Spleen (tissue), 11 donors: ENCODE data around the gene AP3S1. TPM values are rescaled to one million over a fixed set of nuclear protein-coding genes. Genes with fewer than 3 reads are reported as not detected.
A peak's percentile ranks its signal among the peaks of the same experiment; 100 is the strongest.
"Not testable (repeated sequence)": the region's sequence is repeated elsewhere in the genome, so short reads cannot be mapped to it uniquely, and the experiment has no call there.

Source experiments
- DNase-seq: peaks from one replicate; pipeline ENCODE4 v3.0.0-alpha.2; 2020
- H3K27ac ChIP-seq, 8 donors: fragments of 200-600 bp; sonication (generic) in 7 of 8; 1 replicate in 4 of 8; 2 replicates in 4 of 8; pipeline versions ENCODE4 v1.5.0 to v1.8.0; 2016 to 2021; ENCODE audit warnings: inconsistent platforms in 4 of 8, mild to moderate bottlenecking in 4 of 8, moderate library complexity in 1 of 8
- H3K27me3 ChIP-seq, 7 donors: fragments of 200-600 bp; sonication (generic) in 6 of 7; replicated peaks in 1 of 7; 1 replicate in 4 of 7; 2 replicates in 3 of 7; pipeline versions ENCODE4 v1.5.0 to v1.8.0; 2016 to 2021; ENCODE audit warnings: inconsistent platforms in 3 of 7, mild to moderate bottlenecking in 1 of 7
- H3K36me3 ChIP-seq, 6 donors: fragments of 200-600 bp; sonication (generic) in 5 of 6; 1 replicate in 4 of 6; 2 replicates in 2 of 6; pipeline versions ENCODE4 v1.5.0 to v1.8.0; 2016 to 2021; ENCODE audit warnings: inconsistent platforms in 2 of 6
- H3K4me1 ChIP-seq, 6 donors: fragments of 200-600 bp; sonication (generic) in 5 of 6; 1 replicate in 3 of 6; 2 replicates in 3 of 6; pipeline versions ENCODE4 v1.5.0 to v1.8.0; 2016 to 2021; ENCODE audit warnings: inconsistent platforms in 3 of 6
- H3K4me3 ChIP-seq, 8 donors: fragments of 200-600 bp; sonication (generic) in 7 of 8; 1 replicate in 4 of 8; 2 replicates in 4 of 8; pipeline versions ENCODE4 v1.5.0 to v1.8.0; 2016 to 2021; ENCODE audit warnings: inconsistent platforms in 4 of 8, mild to moderate bottlenecking in 4 of 8, moderate library complexity in 2 of 8
- H3K9me3 ChIP-seq, 8 donors: fragments of 200-600 bp; sonication (generic) in 7 of 8; 1 replicate in 4 of 8; 2 replicates in 4 of 8; pipeline versions ENCODE4 v1.5.0 to v1.8.0; 2016 to 2021; ENCODE audit warnings: inconsistent platforms in 4 of 8
- CTCF ChIP-seq, 11 experiments: fragments of 200-600 bp in 7 of 11; fragments of 450-650 bp in 4 of 11; sonication (generic) in 4 of 11; IDR thresholded peaks in 8 of 11; conservative IDR thresholded peaks in 3 of 11; 1 replicate in 7 of 11; 2 replicates in 4 of 11; pipeline versions ENCODE4 v1.4.0 to v1.8.0; 2016 to 2021; ENCODE audit warnings: antibody characterized with exemption in 11 of 11, inconsistent platforms in 4 of 11, mild to moderate bottlenecking in 1 of 11
- POLR2A ChIP-seq, 3 donors: fragments of 450-650 bp; IDR thresholded peaks; one replicate each; pipeline ENCODE4 v1.5.1; 2017; ENCODE audit warnings: antibody characterized with exemption in 3 of 3, mild to moderate bottlenecking in 1 of 3
- POLR2AphosphoS5 ChIP-seq, 3 donors: sonication (generic); formaldehyde crosslinking; IDR thresholded peaks; one replicate each; pipeline ENCODE4 v1.5.1; 2017; ENCODE audit warnings: antibody characterized with exemption in 3 of 3
- WGBS, 5 donors: extraction: QIAGEN DNeasy Blood & Tissue Kit in 3 of 5; methylation state at CpG; one replicate each; pipeline versions ENCODE4 v1.1.5 to v1.1.7; 2013 to 2018; 5-methylcytosine and 5-hydroxymethylcytosine counted together
- intact Hi-C: fragments of 100-400 bp; cut with DNase I; formaldehyde crosslinking; loops from one replicate; pipeline ENCODE4 v1.15.0; 2023; ENCODE audit warnings: low total_unique reads
- polyA plus RNA-seq, 3 donors: library from polyadenylated mRNA; stranded (reverse); fragments of 200-250 nt; gene quantifications; one replicate each; pipeline ENCODE4 v1.2.1, GENCODE V29; 2013
- total RNA-seq, 7 donors: library from RNA; depleted of rRNA in 3 of 7; stranded (reverse); fragments of >200 nt in 3 of 7; fragmentation: NEBNext Ultra II Directional in 4 of 7; extraction: Animal tissue kit (Norgen Biotek cat#: 25700) in 4 of 7; gene quantifications; one replicate each; pipeline versions ENCODE4 v1.1.0 to v1.2.1, GENCODE V29; 2016 to 2021
- donor health status: healthy with polysubstance abuse.
- donor health status: DM: no; HTN: no; CAD: no; lungs with moderate emphysema.
- donor health status: DM: no; HTN: no; CAD: no.
- donor health status: Bipolar disorder and iron deficiency.
- donor health status: healthy.
- donor health status: DM: no; HTN: no; CAD: no.
- donor health status: DM: yes; HTN: yes; CAD: no.

Gene AP3S1
- total and polyA plus RNA-seq, 10 donors: 42.0 to 190 (median 61.7) TPM

- 1 to 7% (median 2%) methylated on average over 46 to 69 of the region's 69 CpGs for WGBS, 5 donors
- Histone ChIP-seq H3K27me3 (peaks cover 0 to 77% (median 33%) of the 10 kb centered on the region in 7 donors), H3K27ac (peak within 1 kb of the TSS in 6 of 8 donors; percentile 11 to 65 (median 42)), H3K4me1 (peaks cover 9 to 21% (median 20%) of the 10 kb centered on the region in 6 donors), H3K36me3 (no peaks in the 10 kb centered on the region), H3K9me3 (no peaks in the 10 kb centered on the region), H3K4me3 (peak within 1 kb of the TSS; percentile 29 to 70 (median 44))
- intact Hi-C loops: no loop called here
- no peak for TF ChIP-seq POLR2A (IDR thresholded peaks at IDR 0.05)
- peak in 2 of 3 donors; percentile 12 to 55 for TF ChIP-seq POLR2AphosphoS5 (IDR thresholded peaks at IDR 0.05)
- peak; percentile 79 for DNase-seq
Observed at GRCh38 chr5:115816226-115817081, 25.3 kb upstream of the AP3S1 start, which contains the start of gene CDO1. CDO1 (minus strand) TSS chr5:115816659; CDS start chr5:115816397, 262 bp downstream.

- TF ChIP-seq POLR2AphosphoS5 (IDR thresholded peaks at IDR 0.05) (no peak), POLR2A (IDR thresholded peaks at IDR 0.05) (no peak), CTCF (IDR thresholded peaks at IDR 0.05 in 8 of 11, conservative IDR thresholded peaks at IDR 0.05 in 3 of 11) (no peak)
- Histone ChIP-seq H3K36me3 (no peaks in the 10 kb centered on the region), H3K27ac (no peak overlapping the region), H3K27me3 (peaks cover 0 to 76% (median 32%) of the 10 kb centered on the region in 7 donors), H3K9me3 (no peaks in the 10 kb centered on the region), H3K4me3 (no peak overlapping the region), H3K4me1 (peaks cover 9 to 21% (median 20%) of the 10 kb centered on the region in 6 donors)
- intact Hi-C loops: no loop called here
- DNase-seq: no peak
- 85 to 91% (median 88%) methylated on average over 7 of the region's 7 CpGs for WGBS, 5 donors
Observed at GRCh38 chr5:115817386-115817785, 24.3 kb upstream of the AP3S1 start.

- peaks cover 9 to 21% (median 20%) of the 10 kb centered on the region in 6 donors for H3K4me1 ChIP-seq
- peak; percentile 59 for DNase-seq
- peaks cover 0 to 7% (median 0%) of the 10 kb centered on the region in 8 donors for H3K9me3 ChIP-seq
- no peaks in the 10 kb centered on the region for H3K36me3 ChIP-seq
- H3K27me3 ChIP-seq: peaks cover 0 to 62% (median 30%) of the 10 kb centered on the region in 7 donors
- no peak for TF ChIP-seq POLR2AphosphoS5 (IDR thresholded peaks at IDR 0.05)
- no peak for TF ChIP-seq POLR2A (IDR thresholded peaks at IDR 0.05)
- H3K4me3 ChIP-seq: no peak overlapping the region
- H3K27ac ChIP-seq: no peak overlapping the region
- intact Hi-C loops: no loop called here
- WGBS, 5 donors: 92 to 96% (median 94%) methylated on average over 18 of the region's 18 CpGs
Observed at GRCh38 chr5:115818821-115819220, 22.9 kb upstream of the AP3S1 start.

GRCh38 chr5:115820846-115821245 is 20.9 kb upstream of the AP3S1 start:
- 83 to 98% (median 86%) methylated on average over 1 of the region's 1 CpG for WGBS, 5 donors

GRCh38 chr5:115824983-115825382 is 16.8 kb upstream of the AP3S1 start:
- intact Hi-C loops, H3K4me3 ChIP-seq, DNase-seq, H3K4me1 ChIP-seq, H3K27ac ChIP-seq: not testable (repeated sequence)
- Histone ChIP-seq H3K36me3 (peaks cover 0 to 27% (median 17%) of the 10 kb centered on the region in 6 donors), H3K9me3 (peaks cover 0 to 21% (median 6%) of the 10 kb centered on the region in 8 donors), H3K27me3 (peaks cover 0 to 10% (median 0%) of the 10 kb centered on the region in 7 donors)
- WGBS, 5 donors: 90 to 100% (median 97%) methylated on average over 1 of the region's 1 CpG

More at GRCh38 chr5:115820846-115821245, 20.9 kb upstream of the AP3S1 start:
- peaks cover 0 to 42% (median 15%) of the 10 kb centered on the region in 7 donors for H3K27me3 ChIP-seq
- H3K27ac ChIP-seq: no peak overlapping the region
- no peak for DNase-seq
- intact Hi-C loops: no loop called here
- peaks cover 0 to 19% (median 6%) of the 10 kb centered on the region in 8 donors for H3K9me3 ChIP-seq
- H3K4me1 ChIP-seq: peaks cover 5 to 13% (median 12%) of the 10 kb centered on the region in 6 donors
- TF ChIP-seq CTCF (IDR thresholded peaks at IDR 0.05 in 8 of 11, conservative IDR thresholded peaks at IDR 0.05 in 3 of 11) (no peak), POLR2A (IDR thresholded peaks at IDR 0.05) (no peak), POLR2AphosphoS5 (IDR thresholded peaks at IDR 0.05) (no peak)
- no peaks in the 10 kb centered on the region for H3K36me3 ChIP-seq
- H3K4me3 ChIP-seq: no peak overlapping the region
